ENCODE measurements around the gene RWDD2A.

The RWDD2A gene

DNA sequence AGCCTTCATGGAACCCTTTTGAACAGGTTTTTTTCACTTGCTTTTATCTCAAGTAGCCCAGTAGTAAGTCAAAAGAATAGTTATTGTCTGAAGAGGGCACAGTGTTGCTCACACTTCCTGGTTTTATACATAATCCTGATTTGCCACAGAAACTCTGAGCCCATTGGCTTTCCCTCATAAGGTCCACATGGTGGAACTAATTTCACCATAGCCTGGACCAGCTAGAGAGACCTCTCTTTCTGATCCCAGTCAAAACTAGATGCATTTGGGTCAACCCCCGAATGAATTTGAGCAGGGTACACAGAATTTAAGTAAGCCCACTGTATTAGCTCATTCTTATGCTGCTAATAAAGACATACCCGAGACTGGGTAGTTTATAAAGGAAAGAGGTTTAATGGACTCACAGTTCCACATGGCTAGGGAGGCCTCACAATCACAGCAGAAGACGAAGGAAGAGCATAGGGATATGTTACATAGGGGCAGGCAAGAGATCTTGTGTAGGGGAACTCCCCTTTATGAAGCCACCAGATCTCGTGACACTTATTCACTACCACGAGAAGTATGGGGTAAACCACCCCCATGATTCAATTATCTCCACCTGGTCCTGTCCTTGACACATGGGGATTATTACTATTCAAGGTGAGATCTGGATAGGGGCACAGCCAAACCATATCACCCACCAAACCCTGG lies 6.2 kb downstream of the RWDD2A start:
- DNase-seq = no peak

- DNase-seq = no peak
These were observed 6.7 kb downstream of the RWDD2A start for GRCh38 chr6:83199863-83200225.

DNA sequence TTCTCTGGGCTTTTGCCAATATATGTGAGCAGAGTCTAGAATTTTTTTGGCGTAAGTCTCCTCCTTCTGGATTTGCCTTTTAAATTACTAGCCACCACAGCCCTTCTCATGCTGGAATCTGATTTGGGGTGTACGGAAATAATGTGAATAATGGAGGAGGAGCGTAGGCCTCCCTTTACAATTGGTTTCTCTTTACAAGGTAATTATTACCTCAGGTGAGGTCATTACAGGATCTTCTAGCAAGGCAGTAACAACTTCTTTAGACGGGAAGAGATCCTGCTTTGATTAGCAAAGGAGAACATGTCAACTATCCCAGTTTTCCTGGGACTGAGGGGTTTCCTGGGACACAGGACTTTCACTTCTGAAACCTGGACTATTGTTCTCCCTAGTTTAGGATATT lies 8.9 kb downstream of the RWDD2A start:
- DNase-seq = no peak

- peak in 4 of 5 experiments; percentile 6 to 69 (median 12) for DNase-seq
These were observed 22.2 kb downstream of the RWDD2A start for GRCh38 chr6:83215131-83216047.

DNA sequence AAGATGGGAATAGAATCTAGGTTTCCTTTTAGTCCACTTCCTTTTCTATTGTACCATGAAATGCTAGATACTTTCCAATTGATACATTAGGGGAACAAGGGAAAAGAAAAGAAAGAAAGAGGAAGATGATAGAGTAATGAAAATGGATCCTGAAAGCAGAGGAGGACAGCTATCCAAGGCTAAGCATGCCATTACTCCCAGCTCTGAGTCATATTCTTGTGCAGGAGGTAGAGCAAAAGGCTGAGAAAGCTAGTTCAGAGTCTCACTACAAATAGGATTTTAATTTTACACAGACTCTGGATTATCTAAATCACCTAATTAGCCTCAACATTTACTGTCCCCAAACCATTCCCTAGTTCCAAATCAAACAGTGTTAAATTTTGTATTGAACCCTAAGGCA lies 23.6 kb downstream of the RWDD2A start:
- no peak for DNase-seq

- DNase-seq = no peak
These were observed 25.5 kb downstream of the RWDD2A start for GRCh38 chr6:83218646-83219045.

DNA sequence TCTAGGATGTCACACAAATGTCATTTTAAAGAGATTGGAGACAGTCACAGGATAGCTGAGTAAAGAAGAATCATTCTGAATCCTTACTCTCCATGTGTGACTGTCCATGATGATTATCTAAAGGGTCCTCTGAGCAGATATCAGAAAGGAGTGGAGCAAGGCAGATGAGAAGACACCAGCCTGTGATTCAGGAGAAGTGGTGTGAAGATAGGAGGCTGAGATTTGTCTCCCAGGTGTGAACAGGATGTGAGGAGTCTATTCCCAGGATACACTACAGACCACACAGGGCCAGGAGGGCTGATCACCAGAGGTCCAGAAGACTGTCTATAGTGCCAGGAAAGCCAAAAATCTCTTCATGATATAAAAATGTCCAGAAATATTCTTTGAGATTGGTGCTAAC lies 27.0 kb downstream of the RWDD2A start:
- DNase-seq = no peak

GRCh38 chr6:83221276-83221675 lies 28.1 kb downstream of the RWDD2A start:
- DNase-seq = no peak

GRCh38 chr6:83221889-83222479 lies 28.8 kb downstream of the RWDD2A start:
- DNase-seq = peak in 2 of 5 experiments; percentile 29 to 31

DNA sequence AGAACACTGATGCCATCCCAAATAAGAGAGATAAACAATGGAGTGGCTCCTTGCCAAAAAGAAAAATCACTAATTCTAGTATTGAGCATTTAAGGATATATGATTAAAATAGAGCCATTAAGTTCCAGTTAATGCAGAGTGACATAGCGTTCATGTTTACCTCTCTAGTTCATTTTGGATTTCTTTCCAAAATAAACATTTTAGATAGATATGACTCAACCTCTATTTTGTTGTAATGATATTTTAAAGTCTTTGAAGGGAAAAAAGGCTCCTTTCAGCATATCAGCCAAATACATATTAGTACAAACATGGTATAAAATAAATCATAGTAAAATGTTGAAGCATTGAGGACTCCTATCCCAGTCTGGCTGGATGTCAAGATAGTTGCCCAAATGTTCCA lies 33.4 kb downstream of the RWDD2A start:
- DNase-seq = no peak

- DNase-seq = no peak
These were observed 38.0 kb downstream of the RWDD2A start for GRCh38 chr6:83231146-83231545.

GRCh38 chr6:83247471-83247870 lies 54.3 kb downstream of the RWDD2A start:
- no peak for DNase-seq

All from T-helper 2 cell (primary cell).